ENCODE results near the gene RTCB. TPM values are rescaled to one million over a fixed set of nuclear protein-coding genes. Genes with fewer than 3 reads are reported as not detected.

The RTCB gene
- total RNA-seq, 6 experiments from 2014 or later, result 89.9 to 95.6 (median 92.4) TPM

DNA sequence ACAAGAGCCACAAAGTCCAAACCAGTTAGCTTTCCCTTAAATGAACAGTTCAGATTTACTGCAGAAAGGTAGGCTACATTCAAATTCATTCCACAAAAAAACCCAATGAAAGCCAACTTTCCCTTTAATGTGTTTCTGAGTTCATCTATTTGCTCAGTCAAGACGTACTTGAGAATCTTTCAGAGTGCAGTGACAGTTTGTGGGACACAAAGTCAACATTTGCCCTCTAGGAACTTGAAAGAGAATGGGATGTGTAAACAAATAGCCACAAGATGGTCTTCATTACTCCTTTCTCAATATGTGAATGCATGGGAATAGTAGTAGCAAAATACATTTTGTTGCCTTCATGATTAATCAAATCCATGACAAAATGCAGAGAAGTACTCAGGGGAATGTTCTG lies 15.8 kb downstream of the RTCB start:
- TF ChIP-seq, protein P1, sequence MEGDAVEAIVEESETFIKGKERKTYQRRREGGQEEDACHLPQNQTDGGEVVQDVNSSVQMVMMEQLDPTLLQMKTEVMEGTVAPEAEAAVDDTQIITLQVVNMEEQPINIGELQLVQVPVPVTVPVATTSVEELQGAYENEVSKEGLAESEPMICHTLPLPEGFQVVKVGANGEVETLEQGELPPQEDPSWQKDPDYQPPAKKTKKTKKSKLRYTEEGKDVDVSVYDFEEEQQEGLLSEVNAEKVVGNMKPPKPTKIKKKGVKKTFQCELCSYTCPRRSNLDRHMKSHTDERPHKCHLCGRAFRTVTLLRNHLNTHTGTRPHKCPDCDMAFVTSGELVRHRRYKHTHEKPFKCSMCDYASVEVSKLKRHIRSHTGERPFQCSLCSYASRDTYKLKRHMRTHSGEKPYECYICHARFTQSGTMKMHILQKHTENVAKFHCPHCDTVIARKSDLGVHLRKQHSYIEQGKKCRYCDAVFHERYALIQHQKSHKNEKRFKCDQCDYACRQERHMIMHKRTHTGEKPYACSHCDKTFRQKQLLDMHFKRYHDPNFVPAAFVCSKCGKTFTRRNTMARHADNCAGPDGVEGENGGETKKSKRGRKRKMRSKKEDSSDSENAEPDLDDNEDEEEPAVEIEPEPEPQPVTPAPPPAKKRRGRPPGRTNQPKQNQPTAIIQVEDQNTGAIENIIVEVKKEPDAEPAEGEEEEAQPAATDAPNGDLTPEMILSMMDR (IDR thresholded peaks at IDR 0.05), result no peak
- no peaks in the 10 kb centered on the region for H3K9me3 Mint-ChIP-seq
- H3K4me1 Mint-ChIP-seq (ENCODE audit: low read depth), result no peaks in the 10 kb centered on the region
- H3K27ac Mint-ChIP-seq, result no peak overlapping the region
- H3K4me3 Mint-ChIP-seq, result no peak overlapping the region
- H3K36me3 Mint-ChIP-seq (ENCODE audit: low read depth), result peaks cover 39% of the 10 kb centered on the region
- no peaks in the 10 kb centered on the region for H3K27me3 Mint-ChIP-seq (ENCODE audit: insufficient read depth)
- DNase-seq, result no peak

DNA sequence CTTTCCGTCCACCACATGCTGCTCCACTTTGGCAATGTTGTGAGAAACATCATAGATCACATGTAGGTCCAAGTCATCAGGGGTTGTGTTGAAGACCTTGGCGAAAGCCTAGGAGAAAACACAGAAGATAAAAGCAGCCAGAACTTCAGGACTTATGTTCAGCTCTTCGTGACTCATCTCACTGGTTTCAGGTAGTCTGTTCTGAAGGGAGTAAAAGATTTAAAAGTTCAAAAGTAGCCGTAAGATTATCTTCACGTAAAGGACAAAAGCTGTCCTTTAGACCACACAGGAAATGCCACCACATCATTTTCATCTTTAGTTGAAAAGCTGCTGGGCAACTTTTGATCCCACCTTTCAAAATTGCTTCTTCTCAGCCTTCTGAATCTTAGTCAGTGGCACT lies 16.9 kb downstream of the RTCB start:
- Mint-ChIP-seq H3K27ac (no peak overlapping the region), H3K4me1 (ENCODE audit: low read depth) (no peaks in the 10 kb centered on the region), H3K4me3 (no peak overlapping the region), H3K27me3 (ENCODE audit: insufficient read depth) (no peaks in the 10 kb centered on the region), H3K36me3 (ENCODE audit: low read depth) (peaks cover 34% of the 10 kb centered on the region), H3K9me3 (no peaks in the 10 kb centered on the region)
- TF ChIP-seq, protein P1 (IDR thresholded peaks at IDR 0.05), result no peak
- DNase-seq, result no peak

DNA sequence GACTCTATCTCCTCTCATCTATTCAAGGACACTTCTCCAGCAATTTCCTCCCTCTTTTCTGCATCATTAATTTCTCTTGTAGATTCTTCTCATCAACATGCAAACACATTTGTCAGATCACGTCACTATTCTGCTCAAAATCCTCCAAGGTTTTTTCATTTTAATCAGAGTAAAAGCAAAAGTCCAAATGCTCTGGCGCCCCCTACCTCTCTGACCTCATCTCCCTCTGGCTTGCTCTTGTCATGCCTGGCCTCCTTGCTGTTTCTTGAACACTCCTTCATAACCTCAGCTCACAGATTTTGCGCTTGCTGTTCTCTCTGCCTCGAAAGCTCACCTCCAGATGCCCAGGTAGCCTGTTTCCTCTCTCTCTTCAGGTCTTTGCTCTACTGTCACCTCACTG lies 22.4 kb downstream of the RTCB start:
- Mint-ChIP-seq H3K4me1 (ENCODE audit: low read depth) (no peaks in the 10 kb centered on the region), H3K27me3 (ENCODE audit: insufficient read depth) (peaks cover under 1% of the 10 kb centered on the region; the same call in 1 of the 2 replicates), H3K36me3 (ENCODE audit: low read depth) (peaks cover 16% of the 10 kb centered on the region), H3K27ac (no peak overlapping the region), H3K4me3 (no peak overlapping the region), H3K9me3 (no peaks in the 10 kb centered on the region)
- peak; percentile 26 for DNase-seq
- TF ChIP-seq, protein P1 (IDR thresholded peaks at IDR 0.05), result peak; percentile 76

DNA sequence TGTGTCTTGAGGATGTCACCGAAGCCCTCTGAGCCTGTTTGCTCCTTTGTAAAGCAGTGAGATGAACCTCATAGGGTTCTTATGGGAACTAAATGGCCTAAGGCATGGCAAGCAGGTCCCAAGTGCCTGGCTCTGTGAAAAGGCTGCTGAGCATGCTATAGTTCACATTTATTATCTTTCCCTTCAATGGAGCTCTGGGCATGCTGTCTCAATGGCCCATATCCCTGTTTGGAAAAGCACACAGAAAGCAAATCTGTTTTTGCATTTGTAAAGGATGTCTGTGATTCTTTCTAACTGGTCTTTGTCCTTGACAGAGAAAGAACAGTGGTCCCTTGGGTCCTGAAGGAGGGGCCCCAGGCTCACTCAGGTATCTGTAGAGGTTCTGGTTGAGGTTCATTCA lies 26.4 kb downstream of the RTCB start:
- no peak overlapping the region for H3K27ac Mint-ChIP-seq
- peaks cover 2% of the 10 kb centered on the region; the same call in 1 of the 2 replicates for H3K27me3 Mint-ChIP-seq (ENCODE audit: insufficient read depth)
- H3K36me3 Mint-ChIP-seq (ENCODE audit: low read depth), result peaks cover 11% of the 10 kb centered on the region

DNA sequence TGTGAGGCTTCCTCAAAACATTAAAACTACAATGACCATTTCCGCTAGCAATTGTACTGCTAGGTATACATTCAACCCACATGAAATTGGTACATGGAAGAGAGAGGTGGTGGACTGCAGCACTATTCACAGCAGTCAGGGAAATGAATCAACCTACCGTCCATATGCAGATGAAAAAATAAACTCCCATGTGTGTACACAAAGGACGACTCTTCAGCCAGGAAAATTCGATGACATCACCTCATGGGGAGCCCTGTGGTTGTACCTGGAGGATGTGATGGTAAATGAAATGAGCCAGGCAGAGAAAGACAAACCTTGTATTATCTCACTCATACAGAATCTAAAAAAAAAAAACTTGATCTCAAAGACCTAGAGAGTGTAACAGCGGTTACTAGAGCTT lies 31.1 kb downstream of the RTCB start:
- Mint-ChIP-seq H3K9me3 (no peaks in the 10 kb centered on the region), H3K36me3 (ENCODE audit: low read depth) (no peaks in the 10 kb centered on the region), H3K4me3 (no peak overlapping the region), H3K4me1 (ENCODE audit: low read depth) (no peaks in the 10 kb centered on the region; the same call in 1 of the 2 replicates), H3K27ac (no peak overlapping the region), H3K27me3 (ENCODE audit: insufficient read depth) (peaks cover 3% of the 10 kb centered on the region; the same call in 1 of the 2 replicates)
- TF ChIP-seq, protein P1 (IDR thresholded peaks at IDR 0.05), result no peak
- DNase-seq, result no peak

More for the DNA sequence above, 26.4 kb downstream of the RTCB start:
- no peak for DNase-seq
- Mint-ChIP-seq H3K9me3 (no peaks in the 10 kb centered on the region), H3K4me1 (ENCODE audit: low read depth) (no peaks in the 10 kb centered on the region), H3K4me3 (no peak overlapping the region)
- TF ChIP-seq, protein P1 (IDR thresholded peaks at IDR 0.05), result no peak

Data from HFFc6 (cell line).